ENCODE measurements around the gene FSTL1.

The FSTL1 gene

GRCh38 chr3:120450600-120451271 lies at the start of gene FSTL1:
TSS of gene FSTL1 (minus strand) at chr3:120450992. CDS start at chr3:120450746, 246 bp downstream.
- DNase-seq (ENCODE audit: low read depth in 3 of 3), result no peak

- no peak for DNase-seq (ENCODE audit: low read depth in 3 of 3)
Observed at GRCh38 chr3:120498556-120499346, 48.0 kb upstream of the FSTL1 start.

- DNase-seq (ENCODE audit: low read depth in 3 of 3), result no peak
Observed at GRCh38 chr3:120497818-120498217, 47.0 kb upstream of the FSTL1 start.

- no peak for DNase-seq (ENCODE audit: low read depth in 3 of 3)
Observed at GRCh38 chr3:120497336-120497735, 46.5 kb upstream of the FSTL1 start.

- no peak for DNase-seq (ENCODE audit: low read depth in 3 of 3)
Observed at GRCh38 chr3:120496278-120497002, 45.6 kb upstream of the FSTL1 start.

- no peak for DNase-seq (ENCODE audit: low read depth in 3 of 3)
Observed at GRCh38 chr3:120495809-120496208, 45.0 kb upstream of the FSTL1 start.

- no peak for DNase-seq (ENCODE audit: low read depth in 3 of 3)
Observed at GRCh38 chr3:120492103-120492502, 41.3 kb upstream of the FSTL1 start.

GRCh38 chr3:120489421-120489820 lies 38.6 kb upstream of the FSTL1 start:
- DNase-seq (ENCODE audit: low read depth in 3 of 3), result no peak

GRCh38 chr3:120488296-120488695 lies 37.5 kb upstream of the FSTL1 start:
- no peak for DNase-seq (ENCODE audit: low read depth in 3 of 3)

- no peak for DNase-seq (ENCODE audit: low read depth in 3 of 3)
Observed at GRCh38 chr3:120487191-120487650, 36.4 kb upstream of the FSTL1 start.

- DNase-seq (ENCODE audit: low read depth in 3 of 3), result no peak
Observed at GRCh38 chr3:120481081-120481480, 30.3 kb upstream of the FSTL1 start.

GRCh38 chr3:120477781-120478180 lies 27.0 kb upstream of the FSTL1 start:
- no peak for DNase-seq (ENCODE audit: low read depth in 3 of 3)

- DNase-seq (ENCODE audit: low read depth in 3 of 3), result no peak
Observed at GRCh38 chr3:120475722-120476377, 25.1 kb upstream of the FSTL1 start.

GRCh38 chr3:120473896-120474675 lies 23.3 kb upstream of the FSTL1 start:
- DNase-seq (ENCODE audit: low read depth in 3 of 3), result no peak

GRCh38 chr3:120473389-120473788 lies 22.6 kb upstream of the FSTL1 start:
- DNase-seq (ENCODE audit: low read depth in 3 of 3), result no peak

GRCh38 chr3:120472121-120472844 lies 21.5 kb upstream of the FSTL1 start:
- DNase-seq (ENCODE audit: low read depth in 3 of 3), result no peak

GRCh38 chr3:120471643-120472042 lies 20.9 kb upstream of the FSTL1 start:
- DNase-seq (ENCODE audit: low read depth in 3 of 3), result no peak

GRCh38 chr3:120470870-120471269 lies 20.1 kb upstream of the FSTL1 start:
- no peak for DNase-seq (ENCODE audit: low read depth in 3 of 3)

- no peak for DNase-seq (ENCODE audit: low read depth in 3 of 3)
Observed at GRCh38 chr3:120469882-120470301, 19.1 kb upstream of the FSTL1 start.

- DNase-seq (ENCODE audit: low read depth in 3 of 3), result no peak
Observed at GRCh38 chr3:120469440-120469839, 18.6 kb upstream of the FSTL1 start.

Measured in stimulated activated CD4-positive, alpha-beta T cell treated with anti-CD3 and anti-CD28 coated beads, TNF-alpha, amount 100 ng/mL, for 48 hours (primary cell).